Astrocyte of the cerebellum (primary cell): ENCODE data around the gene HIPK2.

Experiments used
- DNase-seq: peaks from one replicate; pipeline ENCODE4 v3.0.0-alpha.2; 2011; ENCODE audit warnings: low read depth
- H3K4me3 ChIP-seq: 2 replicates; pipeline ENCODE4 v1.5.1; 2011; ENCODE audit warnings: mild to moderate bottlenecking, low read depth, low read length, moderate library complexity
- CTCF ChIP-seq: IDR thresholded peaks from 2 replicates; pipeline ENCODE4 v1.5.1; 2012; ENCODE audit warnings: low read length, low read depth, moderate library complexity, mild to moderate bottlenecking; ENCODE audit errors: missing control alignments
- in situ Hi-C: cut with HindIII; loops from 2 replicates; pipeline ENCODE4 v1.10.0; 2017; ENCODE audit warnings: low sequenced_read_pairs

Gene HIPK2

GRCh38 chr7:139777948-139778841, at the start of gene HIPK2:
HIPK2 (minus strand) TSS chr7:139777998; CDS start chr7:139777623, 375 bp downstream.
- in situ Hi-C loops: no loop called here
- H3K4me3 ChIP-seq: peak within 1 kb of the TSS; percentile 96
- DNase-seq: no peak
- no peak for TF ChIP-seq CTCF

GRCh38 chr7:139827042-139827441, 49.2 kb upstream of the HIPK2 start:
- no peak overlapping the region for H3K4me3 ChIP-seq
- in situ Hi-C loops: no loop called here
- TF ChIP-seq CTCF: peak; percentile 6
- no peak for DNase-seq

DNA sequence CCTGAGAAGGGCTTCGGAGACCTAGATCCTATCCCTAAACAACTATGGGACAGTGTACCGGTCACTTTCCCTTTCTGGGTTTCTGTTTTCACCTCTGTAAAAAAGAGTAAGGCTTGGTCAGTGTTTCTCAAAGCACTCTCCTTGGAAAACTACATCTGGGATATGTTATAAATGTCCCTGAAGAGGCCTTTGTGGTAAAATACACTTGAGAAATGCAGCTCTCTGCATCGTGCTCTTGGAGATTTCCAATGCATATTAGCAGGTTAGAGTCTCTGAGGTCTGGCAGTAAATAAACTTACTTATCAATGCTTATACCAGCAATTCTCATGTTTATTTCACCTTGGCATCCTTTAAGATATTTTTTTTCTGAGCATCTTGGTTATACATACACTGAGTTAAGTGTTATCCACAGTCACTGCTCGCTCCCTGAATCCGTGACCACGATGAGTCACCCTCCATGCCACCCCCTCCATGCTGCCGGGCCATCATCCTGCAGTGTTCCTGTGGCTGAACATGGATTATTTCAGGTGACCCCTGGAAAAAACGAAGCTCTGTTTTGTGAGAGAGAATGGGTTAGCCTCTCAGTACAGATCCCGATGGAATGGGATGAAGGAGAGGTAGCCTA, 48.0 kb upstream of the HIPK2 start:
- TF ChIP-seq CTCF: no peak
- in situ Hi-C loops: no loop called here
- peak; percentile 8 for DNase-seq
- H3K4me3 ChIP-seq: no peak overlapping the region

DNA sequence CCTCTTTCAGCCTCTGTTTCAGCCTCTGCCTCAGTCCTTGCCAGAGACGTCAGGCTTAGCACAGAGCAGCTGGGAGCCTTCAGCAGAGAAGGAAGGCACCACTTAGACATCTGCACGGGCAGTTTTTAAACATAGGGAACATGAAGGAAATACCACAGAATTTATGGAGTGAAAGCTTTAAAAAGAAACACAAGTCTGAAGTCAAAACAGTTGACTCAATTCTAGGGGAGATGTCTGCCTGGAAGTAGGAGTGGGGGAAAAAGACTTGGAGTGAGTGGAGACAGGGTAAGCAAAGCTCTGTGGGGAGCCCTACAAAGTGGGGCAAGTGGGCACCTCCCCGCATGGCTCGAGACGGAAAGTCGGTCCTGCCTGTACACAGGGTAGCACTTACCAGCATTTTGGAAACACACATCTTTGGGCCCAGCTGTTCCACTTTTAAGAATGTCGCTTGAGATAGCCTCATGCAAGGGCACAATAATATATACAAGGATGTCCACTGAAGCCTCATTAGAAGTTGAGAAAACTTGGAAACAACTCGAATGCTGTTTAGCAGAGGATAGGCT, 46.2 kb upstream of the HIPK2 start:
- no peak overlapping the region for H3K4me3 ChIP-seq
- in situ Hi-C loops: no loop called here
- no peak for TF ChIP-seq CTCF
- no peak for DNase-seq

DNA sequence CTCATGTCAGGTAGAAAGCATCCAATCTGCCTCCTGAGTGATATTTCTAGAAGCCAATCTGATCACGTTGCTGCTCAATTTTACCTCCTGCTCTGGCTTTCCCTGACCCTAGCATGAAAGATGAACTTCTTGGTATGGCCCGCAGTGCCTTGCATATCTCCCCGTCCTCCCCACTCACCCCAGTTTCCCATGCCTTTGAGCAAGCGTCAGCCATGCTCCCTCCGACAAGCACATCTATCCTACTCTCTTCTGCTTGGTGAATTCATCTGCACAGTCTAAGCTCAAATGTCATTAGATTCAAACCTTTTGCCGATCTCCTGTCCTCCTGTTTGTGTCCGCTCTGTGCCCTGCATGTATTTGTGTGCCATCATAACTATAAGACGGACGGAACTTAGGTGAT, 45.1 kb upstream of the HIPK2 start:
- no peak for TF ChIP-seq CTCF
- DNase-seq: no peak
- H3K4me3 ChIP-seq: no peak overlapping the region
- in situ Hi-C loops: no loop called here

- no peak overlapping the region for H3K4me3 ChIP-seq
- TF ChIP-seq CTCF: no peak
- in situ Hi-C loops: no loop called here
- no peak for DNase-seq
Observed at GRCh38 chr7:139821349-139822105, 43.7 kb upstream of the HIPK2 start.
